Muscle of back (tissue), 13 donors: ENCODE results near the gene CLGN. TPM values are rescaled to one million over a fixed set of nuclear protein-coding genes. Genes with fewer than 3 reads are reported as not detected.
"Not testable (repeated sequence)": the region's sequence is repeated elsewhere in the genome, so short reads cannot be mapped to it uniquely, and the experiment has no call there.

Experiments used
- DNase-seq, 3 donors: peaks; one replicate each; pipeline versions ENCODE4 v3.0.0 to v3.0.0-alpha.2; 2013
- long read RNA-seq, 9 donors: transcript quantifications; one replicate each; lab custom pipeline, GENCODE V29; 2026
- polyA plus RNA-seq, 10 donors: library from polyadenylated mRNA; unstranded; fragments of 120-200 nt; gene quantifications; one replicate each; pipeline ENCODE4 v1.2.1, GENCODE V29; 2013; ENCODE audit not compliant: insufficient read length in 10 of 10

Gene CLGN, protein sequence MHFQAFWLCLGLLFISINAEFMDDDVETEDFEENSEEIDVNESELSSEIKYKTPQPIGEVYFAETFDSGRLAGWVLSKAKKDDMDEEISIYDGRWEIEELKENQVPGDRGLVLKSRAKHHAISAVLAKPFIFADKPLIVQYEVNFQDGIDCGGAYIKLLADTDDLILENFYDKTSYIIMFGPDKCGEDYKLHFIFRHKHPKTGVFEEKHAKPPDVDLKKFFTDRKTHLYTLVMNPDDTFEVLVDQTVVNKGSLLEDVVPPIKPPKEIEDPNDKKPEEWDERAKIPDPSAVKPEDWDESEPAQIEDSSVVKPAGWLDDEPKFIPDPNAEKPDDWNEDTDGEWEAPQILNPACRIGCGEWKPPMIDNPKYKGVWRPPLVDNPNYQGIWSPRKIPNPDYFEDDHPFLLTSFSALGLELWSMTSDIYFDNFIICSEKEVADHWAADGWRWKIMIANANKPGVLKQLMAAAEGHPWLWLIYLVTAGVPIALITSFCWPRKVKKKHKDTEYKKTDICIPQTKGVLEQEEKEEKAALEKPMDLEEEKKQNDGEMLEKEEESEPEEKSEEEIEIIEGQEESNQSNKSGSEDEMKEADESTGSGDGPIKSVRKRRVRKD
- 1 to 10 TPM; 1.3 to 3.2 (median 2.4) TPM for polyA plus RNA-seq
- long read RNA-seq, donor 1, result 0 reads
- long read RNA-seq, donor 2, result 0 reads
- long read RNA-seq, donor 3, result 0 reads
- long read RNA-seq, donor 4, partial matches to known transcripts, result 0 of 1 reads
- long read RNA-seq, donor 4, other reads (novel, unspliced or antisense), result 0 of 1 reads
- long read RNA-seq, donor 5, result 0 reads
- long read RNA-seq, donor 6, result 0 reads
- long read RNA-seq, donor 7, partial matches to known transcripts, result 0 of 1 reads
- long read RNA-seq, donor 7, other reads (novel, unspliced or antisense), result 0 of 1 reads
- long read RNA-seq, donor 8, result 0 reads
- long read RNA-seq, donor 9, result 0 reads

GRCh38 chr4:140427106-140427918 is at the start of gene CLGN:
TSS of gene CLGN (minus strand) at chr4:140427648. CDS start at chr4:140413078, 14,570 bp downstream.
- peak; percentile 55 to 86 (median 68) for DNase-seq

GRCh38 chr4:140472156-140472555 is 44.7 kb upstream of the CLGN start:
- DNase-seq, result no peak

DNA sequence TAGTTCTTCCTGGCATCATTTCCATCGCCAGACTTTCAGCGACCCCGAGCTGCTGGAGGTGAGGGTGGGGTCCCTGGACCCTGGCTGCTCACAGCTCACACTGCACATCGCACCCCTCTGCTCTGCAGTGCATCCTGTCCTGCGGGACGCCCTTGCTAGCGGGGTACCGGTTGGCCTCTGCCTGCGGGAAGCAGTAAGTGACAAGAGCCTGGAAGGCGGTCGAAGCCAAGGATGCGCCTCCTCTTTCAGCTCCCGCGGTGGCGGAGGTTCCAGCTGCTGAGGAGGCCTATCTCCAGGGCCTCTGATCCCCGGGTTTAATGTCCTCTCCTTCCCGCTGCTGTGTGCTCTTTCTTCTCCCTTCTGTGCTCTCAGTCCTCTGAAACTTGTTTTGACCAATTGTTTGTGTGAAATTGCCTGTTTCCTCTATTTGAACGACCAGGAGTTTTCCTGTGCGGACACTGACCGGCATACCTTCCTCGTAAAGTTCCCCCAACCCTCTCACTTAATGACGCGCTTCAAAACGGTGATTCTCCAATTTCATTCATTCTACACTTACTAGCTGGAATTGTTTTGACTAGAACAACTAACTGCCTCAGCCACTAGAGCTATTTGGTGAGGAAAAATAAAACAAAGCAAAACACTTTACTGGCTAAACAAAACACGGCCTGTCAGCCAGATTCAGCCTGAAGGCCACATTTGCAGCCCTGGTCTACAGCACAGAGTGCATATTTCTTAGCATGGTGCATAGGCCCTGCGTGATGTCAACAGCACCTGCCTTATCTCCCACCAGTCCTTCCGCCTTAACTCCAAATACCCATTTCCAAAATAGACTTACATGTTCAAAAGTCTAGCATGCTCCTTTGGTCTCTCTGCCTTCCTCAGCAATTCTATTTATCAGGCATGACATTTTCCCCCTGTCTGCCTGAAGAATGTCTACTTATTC is 42.6 kb upstream of the CLGN start:
- peak in 1 of 3 donors; percentile 14 for DNase-seq

DNA sequence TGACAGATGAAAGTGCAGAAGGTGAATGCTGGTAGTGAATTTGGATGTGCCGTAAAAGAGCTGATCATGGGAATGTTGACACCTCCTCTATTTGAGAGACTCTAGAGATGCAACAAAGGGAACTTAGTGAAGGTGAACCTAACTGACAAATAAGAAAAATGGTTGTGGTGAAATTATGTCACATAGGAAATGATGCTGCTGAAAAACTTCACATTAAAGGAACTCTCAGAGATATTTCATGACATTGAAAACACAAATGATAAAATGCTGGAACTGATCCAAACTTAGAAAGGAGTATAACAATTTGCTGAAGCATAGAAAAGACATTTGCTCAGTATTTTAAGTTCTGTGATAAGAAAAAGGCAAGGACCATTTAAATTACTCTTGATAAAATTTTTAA is 38.7 kb upstream of the CLGN start:
- DNase-seq, result no peak

- no peak for DNase-seq
Measured at GRCh38 chr4:140463614-140464013, 36.2 kb upstream of the CLGN start.

GRCh38 chr4:140463182-140463581 is 35.7 kb upstream of the CLGN start:
- no peak for DNase-seq

DNA sequence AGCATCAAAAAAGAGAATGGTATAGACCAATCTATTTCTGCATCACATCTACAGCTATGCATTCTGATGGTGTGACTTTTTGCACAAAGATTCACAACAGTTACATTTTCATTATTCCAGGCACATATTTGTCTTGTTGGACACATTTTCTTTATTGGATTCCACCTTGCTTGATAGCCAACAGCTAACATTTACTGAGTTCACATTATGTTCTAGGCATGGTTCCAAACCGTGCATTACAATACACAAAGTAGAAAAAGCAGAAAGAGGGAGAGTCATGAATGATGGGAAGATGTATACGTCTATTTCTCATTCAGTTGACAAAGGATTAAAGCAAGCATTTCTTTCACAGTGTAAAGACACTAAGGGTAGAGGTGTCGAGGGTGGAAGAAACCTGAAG is 22.9 kb upstream of the CLGN start:
- DNase-seq, result peak in 1 of 3 donors; percentile 24

DNA sequence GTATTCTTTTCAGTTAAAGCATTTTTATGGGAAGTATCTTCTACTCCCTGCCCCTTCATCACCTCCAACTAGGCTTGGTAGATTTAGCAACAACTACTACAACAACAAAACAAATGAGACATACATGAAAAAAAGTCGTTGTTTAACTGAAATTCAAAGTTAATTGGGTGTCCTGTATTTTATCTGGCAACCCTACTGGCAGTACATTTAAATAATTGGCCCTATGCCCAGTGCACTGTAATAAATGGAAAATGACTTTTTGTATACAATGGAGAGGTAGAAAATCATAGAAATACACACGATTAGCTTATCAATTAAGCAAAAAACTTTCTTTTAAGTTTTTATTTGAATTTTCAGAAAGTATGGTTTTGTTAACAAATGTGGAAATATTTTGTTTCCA is 21.4 kb upstream of the CLGN start:
- DNase-seq, result no peak

GRCh38 chr4:140448162-140448561 is 20.7 kb upstream of the CLGN start:
- DNase-seq, result no peak

DNA sequence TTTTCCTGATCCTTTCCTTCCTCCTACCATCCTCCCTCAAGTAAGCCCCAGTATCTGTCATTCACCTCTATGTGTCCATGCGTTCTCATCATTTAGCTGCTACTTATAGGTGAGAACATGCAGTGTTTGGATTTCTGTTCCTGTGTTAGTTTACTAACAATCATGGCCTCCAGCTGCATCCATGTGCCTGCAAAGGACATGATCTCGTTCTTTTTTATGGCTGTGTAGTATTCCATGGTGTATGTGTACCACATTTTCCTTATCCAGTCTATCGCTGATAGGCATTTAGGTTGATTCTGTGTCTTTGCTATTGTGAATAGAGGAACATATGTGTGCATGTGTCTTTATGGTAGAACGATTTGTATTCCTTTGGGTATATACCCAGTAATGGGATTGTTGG is 16.9 kb upstream of the CLGN start:
- not testable (repeated sequence) for DNase-seq

- DNase-seq, result no peak
Measured at GRCh38 chr4:140439644-140440142, 12.2 kb upstream of the CLGN start.

- peak in 1 of 3 donors; percentile 6 for DNase-seq
Measured at GRCh38 chr4:140427919-140428471, 547 bp upstream of the CLGN start.

DNA sequence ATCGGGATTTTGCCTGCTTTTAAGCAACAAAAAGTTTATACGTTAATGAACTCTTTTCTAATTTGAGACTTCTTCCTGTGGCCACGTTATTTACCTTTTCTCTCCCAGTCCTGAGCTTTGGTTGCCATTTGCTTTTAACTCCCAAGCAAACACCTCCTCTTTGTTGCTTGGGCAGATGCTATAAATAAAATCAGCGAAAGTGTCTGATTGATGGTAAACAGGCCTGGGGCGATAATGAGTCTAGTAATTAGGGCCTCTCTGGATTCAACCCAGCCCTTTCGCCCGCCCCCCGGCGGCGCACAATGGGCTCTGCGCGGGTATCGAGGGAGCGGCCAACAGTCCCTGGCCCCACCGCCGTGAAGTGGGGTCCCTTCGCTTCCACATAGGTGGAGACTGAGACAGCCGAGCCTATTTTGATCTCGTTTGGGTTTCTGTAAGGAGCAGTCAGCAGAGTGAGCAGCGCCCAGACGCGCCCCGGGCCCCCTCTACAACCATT is 790 bp downstream of the CLGN start:
- DNase-seq, result no peak

DNA sequence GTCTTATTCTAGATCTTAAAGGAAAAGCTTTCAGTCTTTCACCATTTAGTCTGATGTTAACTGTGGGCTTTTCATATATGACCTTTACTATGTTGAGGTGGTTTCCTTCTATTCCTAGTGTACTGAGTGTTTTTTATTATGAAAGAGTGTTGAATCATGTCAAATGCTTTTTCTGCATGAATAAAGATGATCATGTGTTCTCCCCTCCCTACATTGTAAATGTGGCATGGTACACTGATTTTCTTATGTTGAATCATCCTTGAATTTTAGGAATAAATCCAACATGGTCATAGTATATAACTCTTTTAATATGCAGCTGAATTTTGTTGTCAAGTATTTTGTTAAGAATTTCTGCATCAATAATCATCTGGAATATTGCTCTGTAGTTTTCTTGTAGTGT is 4.3 kb downstream of the CLGN start:
- no peak for DNase-seq

DNA sequence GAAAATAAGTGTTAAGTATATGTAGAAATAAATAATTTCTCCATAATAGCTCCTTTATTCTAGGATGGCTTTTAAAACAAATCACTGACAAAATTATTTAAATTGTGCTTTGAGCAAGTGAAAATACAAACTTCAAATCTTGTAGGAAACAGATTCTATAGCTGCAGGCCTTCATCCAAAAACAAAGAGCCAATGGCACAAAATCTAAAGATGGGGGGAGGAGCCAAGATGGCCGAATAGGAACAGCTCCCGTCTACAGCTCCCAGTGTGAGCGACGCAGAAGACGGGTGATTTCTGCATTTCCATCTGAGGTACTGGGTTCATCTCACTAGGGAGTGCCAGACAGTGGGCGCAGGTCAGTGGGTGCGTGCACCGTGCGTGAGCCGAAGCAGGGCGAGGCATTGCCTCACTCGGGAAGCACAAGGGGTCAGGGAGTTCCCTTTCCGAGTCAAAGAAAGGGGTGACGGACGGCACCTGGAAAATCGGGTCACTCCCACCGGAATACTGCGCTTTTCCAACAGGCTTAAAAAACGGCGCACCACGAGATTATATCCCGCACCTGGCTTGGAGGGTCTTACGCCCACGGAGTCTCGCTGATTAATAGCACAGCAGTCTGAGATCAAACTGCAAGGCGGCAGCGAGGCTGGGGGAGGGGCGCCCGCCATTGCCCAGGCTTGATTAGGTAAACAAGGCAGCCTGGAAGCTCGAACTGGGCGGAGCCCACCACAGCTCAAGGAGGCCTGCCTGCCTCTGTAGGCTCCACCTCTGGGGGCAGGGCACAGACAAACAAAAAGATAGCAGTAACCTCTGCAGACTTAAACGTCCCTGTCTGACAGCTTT is 14.1 kb downstream of the CLGN start:
- DNase-seq, result not testable (repeated sequence)

DNA sequence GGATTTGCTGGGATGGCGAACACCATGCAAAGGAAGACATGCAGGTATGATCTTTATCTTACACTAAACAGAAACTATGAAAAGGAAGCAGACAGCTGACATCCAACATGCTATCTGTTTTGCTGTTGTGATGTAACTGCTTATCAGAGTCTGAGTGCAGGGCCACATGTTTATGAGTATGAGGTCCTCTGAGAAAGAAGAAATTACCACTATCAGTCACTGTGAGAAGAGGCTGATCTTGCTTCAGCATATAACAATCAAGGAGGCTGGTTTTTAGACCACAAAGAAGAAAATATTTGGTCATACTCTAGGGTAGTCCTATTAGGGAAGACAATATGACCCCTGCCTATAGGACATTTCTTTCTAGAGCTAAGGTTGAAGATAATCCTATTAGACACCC is 18.5 kb downstream of the CLGN start:
- no peak for DNase-seq

GRCh38 chr4:140406292-140406691 is 21.2 kb downstream of the CLGN start:
- no peak for DNase-seq

DNA sequence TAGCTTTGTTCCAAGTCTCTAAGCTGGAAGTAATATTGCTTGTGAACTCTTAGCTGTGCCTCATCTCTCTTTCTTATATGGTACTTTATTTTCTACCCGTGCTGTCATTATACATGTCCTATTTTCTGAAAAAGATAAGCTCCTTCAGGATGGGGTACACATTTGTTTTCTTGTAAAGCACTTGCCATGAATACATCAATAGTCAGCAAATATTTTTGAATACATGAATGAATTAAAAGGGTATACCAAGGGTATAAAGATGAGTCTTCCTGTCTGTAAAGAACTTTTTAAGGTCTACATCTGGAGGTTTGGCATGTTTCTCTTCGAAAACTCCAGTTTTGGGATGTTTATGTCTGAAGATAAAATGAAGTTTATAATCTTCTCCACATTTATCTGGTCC is 27.3 kb downstream of the CLGN start:
- no peak for DNase-seq

GRCh38 chr4:140395668-140396067 is 31.8 kb downstream of the CLGN start:
- DNase-seq, result no peak
